Measurements from ENCODE around the gene FCHSD2.

DNA sequence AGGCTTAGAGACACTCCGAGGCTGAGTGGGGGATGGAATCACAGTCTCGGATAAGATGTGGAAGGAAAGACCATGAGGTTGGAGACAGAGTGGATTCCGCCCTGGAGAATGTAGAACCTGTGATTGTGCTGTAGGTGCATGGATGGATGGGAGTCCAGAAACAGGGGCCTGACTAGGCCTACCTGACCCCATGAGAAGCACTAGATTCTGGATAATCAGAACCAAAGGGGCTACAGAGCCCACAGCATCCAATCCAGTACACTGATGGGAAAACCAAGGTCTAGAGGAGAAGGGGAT, 32.3 kb upstream of the FCHSD2 start:
- TF ChIP-seq, protein P1, sequence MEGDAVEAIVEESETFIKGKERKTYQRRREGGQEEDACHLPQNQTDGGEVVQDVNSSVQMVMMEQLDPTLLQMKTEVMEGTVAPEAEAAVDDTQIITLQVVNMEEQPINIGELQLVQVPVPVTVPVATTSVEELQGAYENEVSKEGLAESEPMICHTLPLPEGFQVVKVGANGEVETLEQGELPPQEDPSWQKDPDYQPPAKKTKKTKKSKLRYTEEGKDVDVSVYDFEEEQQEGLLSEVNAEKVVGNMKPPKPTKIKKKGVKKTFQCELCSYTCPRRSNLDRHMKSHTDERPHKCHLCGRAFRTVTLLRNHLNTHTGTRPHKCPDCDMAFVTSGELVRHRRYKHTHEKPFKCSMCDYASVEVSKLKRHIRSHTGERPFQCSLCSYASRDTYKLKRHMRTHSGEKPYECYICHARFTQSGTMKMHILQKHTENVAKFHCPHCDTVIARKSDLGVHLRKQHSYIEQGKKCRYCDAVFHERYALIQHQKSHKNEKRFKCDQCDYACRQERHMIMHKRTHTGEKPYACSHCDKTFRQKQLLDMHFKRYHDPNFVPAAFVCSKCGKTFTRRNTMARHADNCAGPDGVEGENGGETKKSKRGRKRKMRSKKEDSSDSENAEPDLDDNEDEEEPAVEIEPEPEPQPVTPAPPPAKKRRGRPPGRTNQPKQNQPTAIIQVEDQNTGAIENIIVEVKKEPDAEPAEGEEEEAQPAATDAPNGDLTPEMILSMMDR (IDR thresholded peaks at IDR 0.05), result no peak
- no peak for TF ChIP-seq POLR2A (IDR thresholded peaks at IDR 0.05)
